Activated CD8-positive, alpha-beta T cell treated with anti-CD3 and anti-CD28 coated beads, Interleukin-2, amount 10 ng/mL, durations not matched to agents 7 days and 5 days (primary cell): ENCODE measurements around the gene TTC9B. TPM values are rescaled to one million over a fixed set of nuclear protein-coding genes. Genes with fewer than 3 reads are reported as not detected.

Experiments used
- ATAC-seq: fragments of 150-1000 bp; cut with Tn5 transposase; one replicate; pipeline ENCODE4 v1.10.0; 2021; ENCODE audit warnings: moderate library complexity
- CTCF ChIA-PET: fragments of 350-600 bp; sonication (Branson Sonifier 250); formaldehyde crosslinking; loops from one replicate; lab custom pipeline; 2021; ENCODE audit warnings: antibody characterized with exemption; lab: Charles Lee
- POLR2A ChIA-PET: fragments of 350-600 bp; sonication (Branson Sonifier 250); formaldehyde crosslinking; loops from one replicate; lab custom pipeline; 2021; ENCODE audit warnings: antibody characterized with exemption; lab: Charles Lee
- DNase-seq: peaks from one replicate; pipeline ENCODE4 v3.0.0-alpha.2; 2020
- H3K27ac Mint-ChIP-seq: one replicate; pipeline ENCODE4 v1.8.0; 2021; ENCODE audit warnings: mild to moderate bottlenecking, mixed read lengths
- H3K27me3 Mint-ChIP-seq: one replicate; pipeline ENCODE4 v1.8.0; 2021; ENCODE audit warnings: low read depth, mixed read lengths
- H3K36me3 Mint-ChIP-seq: one replicate; pipeline ENCODE4 v1.8.0; 2021; ENCODE audit warnings: low read depth, mixed read lengths
- H3K4me1 Mint-ChIP-seq: one replicate; pipeline ENCODE4 v1.8.0; 2021; ENCODE audit warnings: low read depth, mixed read lengths
- H3K4me3 Mint-ChIP-seq: one replicate; pipeline ENCODE4 v1.8.0; 2021; ENCODE audit warnings: mild to moderate bottlenecking, mixed read lengths
- H3K9me3 Mint-ChIP-seq: one replicate; pipeline ENCODE4 v1.8.0; 2022; ENCODE audit warnings: mixed read lengths; ENCODE audit not compliant: insufficient read depth
- total RNA-seq, 2 experiments: library from RNA; stranded (reverse); gene quantifications; one replicate each; pipeline ENCODE4 v1.2.3, GENCODE V29; 2021

TTC9B gene
- total RNA-seq, 2 experiments from 2014 or later = not detected

GRCh38 chr19:40246292-40247073, 28.3 kb upstream of the TTC9B start:
- DNase-seq = no peak
- CTCF ChIA-PET = no interaction called here
- no peaks in the 10 kb centered on the region for H3K27me3 Mint-ChIP-seq
- no peak overlapping the region for H3K4me3 Mint-ChIP-seq
- ATAC-seq = no peak
- POLR2A ChIA-PET = no interaction called here
- peaks cover 10% of the 10 kb centered on the region for H3K36me3 Mint-ChIP-seq
- H3K9me3 Mint-ChIP-seq = no peaks in the 10 kb centered on the region
- no peak overlapping the region for H3K27ac Mint-ChIP-seq
- peaks cover 2% of the 10 kb centered on the region for H3K4me1 Mint-ChIP-seq

- H3K36me3 Mint-ChIP-seq = peaks cover 12% of the 10 kb centered on the region
- ChIA-PET CTCF (no interaction called here), POLR2A (no interaction called here)
- no peak overlapping the region for H3K27ac Mint-ChIP-seq
- DNase-seq (no peak), ATAC-seq (no peak)
- peaks cover 2% of the 10 kb centered on the region for H3K4me1 Mint-ChIP-seq
- H3K27me3 Mint-ChIP-seq = no peaks in the 10 kb centered on the region
- H3K4me3 Mint-ChIP-seq = no peak overlapping the region
- H3K9me3 Mint-ChIP-seq = no peaks in the 10 kb centered on the region
Observed at GRCh38 chr19:40245506-40246128, 27.4 kb upstream of the TTC9B start.

- CTCF ChIA-PET = no interaction called here
- H3K27me3 Mint-ChIP-seq = no peaks in the 10 kb centered on the region
- no peak overlapping the region for H3K4me3 Mint-ChIP-seq
- POLR2A ChIA-PET = no interaction called here
- peaks cover 9% of the 10 kb centered on the region for H3K36me3 Mint-ChIP-seq
- H3K9me3 Mint-ChIP-seq = no peaks in the 10 kb centered on the region
- H3K27ac Mint-ChIP-seq = no peak overlapping the region
- H3K4me1 Mint-ChIP-seq = peaks cover 2% of the 10 kb centered on the region
- DNase-seq (no peak), ATAC-seq (no peak)
Observed at GRCh38 chr19:40244579-40245317, 26.6 kb upstream of the TTC9B start.

GRCh38 chr19:40243181-40243580, 25.0 kb upstream of the TTC9B start:
- ATAC-seq (no peak), DNase-seq (no peak)
- ChIA-PET CTCF (no interaction called here), POLR2A (no interaction called here)
- no peaks in the 10 kb centered on the region for H3K27me3 Mint-ChIP-seq
- no peak overlapping the region for H3K27ac Mint-ChIP-seq
- peaks cover 14% of the 10 kb centered on the region for H3K36me3 Mint-ChIP-seq
- H3K9me3 Mint-ChIP-seq = no peaks in the 10 kb centered on the region
- H3K4me3 Mint-ChIP-seq = no peak overlapping the region
- H3K4me1 Mint-ChIP-seq = no peaks in the 10 kb centered on the region

- Mint-ChIP-seq H3K36me3 (peaks cover 14% of the 10 kb centered on the region), H3K4me3 (no peak overlapping the region), H3K9me3 (no peaks in the 10 kb centered on the region), H3K27me3 (no peaks in the 10 kb centered on the region), H3K4me1 (no peaks in the 10 kb centered on the region), H3K27ac (no peak overlapping the region)
- no peak for DNase-seq
- POLR2A ChIA-PET = no interaction called here
- no peak for ATAC-seq
- CTCF ChIA-PET = no interaction called here
Observed at GRCh38 chr19:40242480-40242879, 24.3 kb upstream of the TTC9B start.

- Mint-ChIP-seq H3K9me3 (no peaks in the 10 kb centered on the region), H3K27ac (no peak overlapping the region), H3K4me3 (no peak overlapping the region), H3K27me3 (no peaks in the 10 kb centered on the region), H3K4me1 (no peaks in the 10 kb centered on the region), H3K36me3 (peaks cover 17% of the 10 kb centered on the region)
- ChIA-PET CTCF (interaction anchor here (1.5 kb wide), 1 partner anchor 14 kb away, joined by 4 read pairs; no protein-coding TSS in a partner anchor), POLR2A (no interaction called here)
- no peak for ATAC-seq
- no peak for DNase-seq
Observed at GRCh38 chr19:40241809-40242384, 23.7 kb upstream of the TTC9B start.

GRCh38 chr19:40241125-40241808, 23.1 kb upstream of the TTC9B start:
- no peaks in the 10 kb centered on the region for H3K4me1 Mint-ChIP-seq
- H3K27ac Mint-ChIP-seq = no peak overlapping the region
- ATAC-seq = no peak
- POLR2A ChIA-PET = no interaction called here
- H3K27me3 Mint-ChIP-seq = no peaks in the 10 kb centered on the region
- no peak overlapping the region for H3K4me3 Mint-ChIP-seq
- H3K36me3 Mint-ChIP-seq = peaks cover 19% of the 10 kb centered on the region
- CTCF ChIA-PET = interaction anchor here (0.8 to 1.5 kb wide), 2 partner anchors 13 to 23 kb away, joined by 3 to 4 read pairs; partner anchors contain the start of gene TTC9B
- no peak for DNase-seq
- H3K9me3 Mint-ChIP-seq = no peaks in the 10 kb centered on the region

GRCh38 chr19:40240332-40240731, 22.1 kb upstream of the TTC9B start:
- no peaks in the 10 kb centered on the region for H3K27me3 Mint-ChIP-seq
- peaks cover 19% of the 10 kb centered on the region for H3K36me3 Mint-ChIP-seq
- POLR2A ChIA-PET = no interaction called here
- no peak overlapping the region for H3K27ac Mint-ChIP-seq
- ATAC-seq = no peak
- CTCF ChIA-PET = interaction anchor here (1.5 kb wide), 1 partner anchor 12 kb away, joined by 4 read pairs; no protein-coding TSS in a partner anchor
- no peaks in the 10 kb centered on the region for H3K4me1 Mint-ChIP-seq
- H3K9me3 Mint-ChIP-seq = no peaks in the 10 kb centered on the region
- no peak overlapping the region for H3K4me3 Mint-ChIP-seq
- no peak for DNase-seq

- H3K36me3 Mint-ChIP-seq = peaks cover 24% of the 10 kb centered on the region
- ATAC-seq (no peak), DNase-seq (no peak)
- H3K9me3 Mint-ChIP-seq = no peaks in the 10 kb centered on the region
- H3K4me1 Mint-ChIP-seq = no peaks in the 10 kb centered on the region
- CTCF ChIA-PET = no interaction called here
- no peak overlapping the region for H3K27ac Mint-ChIP-seq
- H3K4me3 Mint-ChIP-seq = no peak overlapping the region
- POLR2A ChIA-PET = no interaction called here
- no peaks in the 10 kb centered on the region for H3K27me3 Mint-ChIP-seq
Observed at GRCh38 chr19:40239415-40240226, 21.4 kb upstream of the TTC9B start.

- no peak overlapping the region for H3K4me3 Mint-ChIP-seq
- ChIA-PET CTCF (no interaction called here), POLR2A (no interaction called here)
- H3K27ac Mint-ChIP-seq = no peak overlapping the region
- H3K36me3 Mint-ChIP-seq = peaks cover 25% of the 10 kb centered on the region
- no peaks in the 10 kb centered on the region for H3K27me3 Mint-ChIP-seq
- H3K4me1 Mint-ChIP-seq = no peaks in the 10 kb centered on the region
- no peak for DNase-seq
- no peak for ATAC-seq
- H3K9me3 Mint-ChIP-seq = no peaks in the 10 kb centered on the region
Observed at GRCh38 chr19:40238775-40239174, 20.6 kb upstream of the TTC9B start.

GRCh38 chr19:40237791-40238190, 19.6 kb upstream of the TTC9B start:
- H3K27ac Mint-ChIP-seq = no peak overlapping the region
- H3K4me1 Mint-ChIP-seq = no peaks in the 10 kb centered on the region
- no peaks in the 10 kb centered on the region for H3K27me3 Mint-ChIP-seq
- H3K9me3 Mint-ChIP-seq = no peaks in the 10 kb centered on the region
- no peak for ATAC-seq
- DNase-seq = no peak
- no peak overlapping the region for H3K4me3 Mint-ChIP-seq
- ChIA-PET CTCF (no interaction called here), POLR2A (no interaction called here)
- H3K36me3 Mint-ChIP-seq = peaks cover 25% of the 10 kb centered on the region
